SK-N-SH treated with all-trans-retinoic acid at 6 μM for 48 hours (cell line): ENCODE data around the gene MAST4.

ENCODE experiments used
- ISL1 ChIP-seq: fragments of 250-450 bp; sonication (Bioruptor Pico); IDR thresholded peaks from 2 replicates; pipeline ENCODE4 v2.1.2; 2022; ENCODE audit warnings: mild to moderate bottlenecking, moderate library complexity
- OSR1 ChIP-seq: fragments of 250-450 bp; sonication (Bioruptor Pico); IDR thresholded peaks from 2 replicates; pipeline ENCODE4 v1.8.0; 2022; ENCODE audit warnings: moderate library complexity, mild to moderate bottlenecking, inconsistent platforms
- RARB ChIP-seq: fragments of 250-450 bp; sonication (Bioruptor Pico); IDR thresholded peaks from 2 replicates; pipeline ENCODE4 v1.8.0; 2021; ENCODE audit warnings: mild to moderate bottlenecking, moderate library complexity
- TF ChIP-seq, protein P1 (sequence below): fragments of 250-450 bp; sonication (Bioruptor Pico); IDR thresholded peaks from 2 replicates; pipeline ENCODE4 v1.8.0; 2020; ENCODE audit warnings: mild to moderate bottlenecking, moderate library complexity, borderline replicate concordance

DNA sequence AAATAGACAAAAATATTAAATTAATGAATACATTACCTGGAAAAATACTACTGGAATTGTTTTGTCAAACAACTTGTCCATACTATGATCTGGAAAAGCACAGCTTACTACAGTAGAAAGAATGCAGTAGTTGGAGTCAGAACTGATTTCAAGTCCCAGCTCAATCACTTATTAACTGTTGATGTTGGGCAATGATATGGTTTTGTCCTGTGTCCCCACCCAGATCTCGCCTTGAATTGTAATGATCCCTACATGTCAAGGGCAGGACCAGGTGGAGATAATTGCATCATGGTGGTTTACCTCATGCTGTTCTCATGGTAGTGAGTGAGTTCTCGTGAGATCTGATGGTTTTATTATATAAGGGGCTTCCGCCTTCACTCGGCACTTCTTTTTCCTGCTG is 352.9 kb downstream of the MAST4 start:
- TF ChIP-seq ISL1 (CRISPR knock-in tag) (no peak), OSR1 (no peak), RARB (CRISPR knock-in tag) (no peak)
- TF ChIP-seq, protein P1, sequence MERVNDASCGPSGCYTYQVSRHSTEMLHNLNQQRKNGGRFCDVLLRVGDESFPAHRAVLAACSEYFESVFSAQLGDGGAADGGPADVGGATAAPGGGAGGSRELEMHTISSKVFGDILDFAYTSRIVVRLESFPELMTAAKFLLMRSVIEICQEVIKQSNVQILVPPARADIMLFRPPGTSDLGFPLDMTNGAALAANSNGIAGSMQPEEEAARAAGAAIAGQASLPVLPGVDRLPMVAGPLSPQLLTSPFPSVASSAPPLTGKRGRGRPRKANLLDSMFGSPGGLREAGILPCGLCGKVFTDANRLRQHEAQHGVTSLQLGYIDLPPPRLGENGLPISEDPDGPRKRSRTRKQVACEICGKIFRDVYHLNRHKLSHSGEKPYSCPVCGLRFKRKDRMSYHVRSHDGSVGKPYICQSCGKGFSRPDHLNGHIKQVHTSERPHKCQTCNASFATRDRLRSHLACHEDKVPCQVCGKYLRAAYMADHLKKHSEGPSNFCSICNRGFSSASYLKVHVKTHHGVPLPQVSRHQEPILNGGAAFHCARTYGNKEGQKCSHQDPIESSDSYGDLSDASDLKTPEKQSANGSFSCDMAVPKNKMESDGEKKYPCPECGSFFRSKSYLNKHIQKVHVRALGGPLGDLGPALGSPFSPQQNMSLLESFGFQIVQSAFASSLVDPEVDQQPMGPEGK (CRISPR knock-in tag): no peak
